WTC11 (cell line): ENCODE data around the gene ARHGAP26. TPM values are rescaled to one million over a fixed set of nuclear protein-coding genes. Genes with fewer than 3 reads are reported as not detected.

Experiments used
- ATAC-seq: fragments of 200-7000 bp; cut with Tn5 transposase; 2 replicates; pipeline ENCODE4 v1.10.0; 2021; ENCODE audit warnings: mild to moderate bottlenecking, moderate library complexity
- CTCF ChIA-PET: fragments of 300-600 bp; sonication (Branson Sonifier 250); formaldehyde crosslinking; loops from one replicate; lab custom pipeline; 2021; ENCODE audit warnings: antibody characterized with exemption; lab: Charles Lee
- POLR2A ChIA-PET: fragments of 350-600 bp; sonication (Branson Sonifier 250); formaldehyde crosslinking; loops from one replicate; lab custom pipeline; 2021; ENCODE audit warnings: antibody characterized with exemption; lab: Charles Lee
- DNase-seq: peaks from one replicate; pipeline ENCODE4 v3.0.0; 2021; ENCODE audit warnings: low spot score
- H3K27ac Mint-ChIP-seq: 2 replicates; pipeline ENCODE4 v1.8.0; 2021; ENCODE audit warnings: mixed read lengths
- H3K27me3 Mint-ChIP-seq: 2 replicates; pipeline ENCODE4 v1.8.0; 2021; ENCODE audit warnings: low read depth, mild to moderate bottlenecking, moderate library complexity, mixed read lengths
- H3K36me3 Mint-ChIP-seq: 2 replicates; pipeline ENCODE4 v1.8.0; 2021; ENCODE audit warnings: mixed read lengths
- H3K4me1 Mint-ChIP-seq: 2 replicates; pipeline ENCODE4 v1.8.0; 2022; ENCODE audit warnings: mixed read lengths
- H3K4me3 Mint-ChIP-seq: 2 replicates; pipeline ENCODE4 v1.8.0; 2021; ENCODE audit warnings: mild to moderate bottlenecking, moderate library complexity, mixed read lengths
- H3K9me3 Mint-ChIP-seq: 2 replicates; pipeline ENCODE4 v1.8.0; 2021; ENCODE audit warnings: mixed read lengths
- ATF3 ChIP-seq: sonication (generic); formaldehyde crosslinking; conservative IDR thresholded peaks from 2 replicates; pipeline ENCODE4 v1.8.1; 2022; ENCODE audit warnings: mild to moderate bottlenecking, missing genetic modification reagents
- EMX1 ChIP-seq: fragments of 250-450 bp; sonication (Bioruptor Pico); IDR thresholded peaks from 2 replicates; pipeline ENCODE4 v1.8.0; 2021; ENCODE audit warnings: mild to moderate bottlenecking
- ESRRA ChIP-seq: sonication (generic); formaldehyde crosslinking; IDR thresholded peaks from 2 replicates; pipeline ENCODE4 v1.8.1; 2022; ENCODE audit warnings: mild to moderate bottlenecking, missing genetic modification reagents, borderline replicate concordance
- ETV6 ChIP-seq: sonication (generic); formaldehyde crosslinking; IDR thresholded peaks from 2 replicates; pipeline ENCODE4 v1.8.1; 2022; ENCODE audit warnings: mild to moderate bottlenecking, missing genetic modification reagents
- FOXP1 ChIP-seq: sonication (generic); formaldehyde crosslinking; IDR thresholded peaks from 2 replicates; pipeline ENCODE4 v1.8.0; 2022; ENCODE audit warnings: missing genetic modification reagents, mild to moderate bottlenecking, moderate library complexity, borderline replicate concordance
- GRHL2 ChIP-seq: fragments of 250-450 bp; sonication (Bioruptor Pico); IDR thresholded peaks from 2 replicates; pipeline ENCODE4 v1.8.0; 2022; ENCODE audit warnings: mild to moderate bottlenecking, moderate library complexity; ENCODE audit not compliant: insufficient replicate concordance, severe bottlenecking
- NFYB ChIP-seq: sonication (generic); formaldehyde crosslinking; conservative IDR thresholded peaks from 2 replicates; pipeline ENCODE4 v1.8.0; 2022; ENCODE audit warnings: low read depth, missing genetic modification reagents
- PRRX2 ChIP-seq: fragments of 250-450 bp; sonication (Bioruptor Pico); IDR thresholded peaks from 2 replicates; pipeline ENCODE4 v1.8.0; 2021; ENCODE audit warnings: mild to moderate bottlenecking
- RELA ChIP-seq: sonication (generic); formaldehyde crosslinking; IDR thresholded peaks from 2 replicates; pipeline ENCODE4 v1.8.1; 2022; ENCODE audit warnings: missing genetic modification reagents, mild to moderate bottlenecking, borderline replicate concordance
- SMAD4 ChIP-seq: sonication (generic); formaldehyde crosslinking; IDR thresholded peaks from 2 replicates; pipeline ENCODE4 v1.8.0; 2022; ENCODE audit warnings: mild to moderate bottlenecking, missing genetic modification reagents
- SP1 ChIP-seq: sonication (generic); formaldehyde crosslinking; conservative IDR thresholded peaks from 2 replicates; pipeline ENCODE4 v1.8.1; 2022; ENCODE audit warnings: missing genetic modification reagents
- TCF7 ChIP-seq: sonication (generic); formaldehyde crosslinking; IDR thresholded peaks from 2 replicates; pipeline ENCODE4 v1.8.0; 2022; ENCODE audit warnings: mild to moderate bottlenecking, low read depth, missing genetic modification reagents, moderate library complexity
- ZBTB21 ChIP-seq: sonication (generic); formaldehyde crosslinking; IDR thresholded peaks from 2 replicates; pipeline ENCODE4 v1.8.1; 2023; ENCODE audit warnings: mild to moderate bottlenecking, missing genetic modification reagents, borderline replicate concordance
- ZNF121 ChIP-seq: sonication (generic); formaldehyde crosslinking; IDR thresholded peaks from 2 replicates; pipeline ENCODE4 v1.8.0; 2023; ENCODE audit warnings: missing genetic modification reagents
- ZNF138 ChIP-seq: sonication (generic); formaldehyde crosslinking; conservative IDR thresholded peaks from 2 replicates; pipeline ENCODE4 v1.8.1; 2022; ENCODE audit warnings: mild to moderate bottlenecking, moderate library complexity, missing genetic modification reagents
- ZNF263 ChIP-seq: sonication (generic); formaldehyde crosslinking; IDR thresholded peaks from 2 replicates; pipeline ENCODE4 v1.8.1; 2022; ENCODE audit warnings: low read depth, mild to moderate bottlenecking, moderate library complexity, missing genetic modification reagents
- ZNF317 ChIP-seq: sonication (generic); formaldehyde crosslinking; IDR thresholded peaks from 2 replicates; pipeline ENCODE4 v1.8.1; 2023; ENCODE audit warnings: low read depth, mild to moderate bottlenecking, moderate library complexity, missing genetic modification reagents, borderline replicate concordance
- ZNF532 ChIP-seq: fragments of 250-450 bp; sonication (Bioruptor Pico); IDR thresholded peaks from 2 replicates; pipeline ENCODE4 v1.9.0; 2021; ENCODE audit warnings: mild to moderate bottlenecking, borderline replicate concordance
- total RNA-seq: library from RNA; stranded (reverse); gene quantifications from 3 replicates; pipeline ENCODE4 v1.2.3, GENCODE V29; 2021
- TF ChIP-seq, protein P1 (sequence below): fragments of 200-600 bp; IDR thresholded peaks from 2 replicates; pipeline ENCODE4 v1.8.0; 2022; ENCODE audit warnings: antibody characterized with exemption
- TF ChIP-seq, protein P2 (sequence below): sonication (generic); formaldehyde crosslinking; IDR thresholded peaks from 2 replicates; pipeline ENCODE4 v1.8.1; 2023; ENCODE audit warnings: mild to moderate bottlenecking, missing genetic modification reagents, moderate library complexity
- TF ChIP-seq, protein P3 (sequence below): sonication (generic); formaldehyde crosslinking; IDR thresholded peaks from 2 replicates; pipeline ENCODE4 v1.8.1; 2023; ENCODE audit warnings: mild to moderate bottlenecking, missing genetic modification reagents
- TF ChIP-seq, protein P4 (sequence below): sonication (generic); formaldehyde crosslinking; IDR thresholded peaks from 2 replicates; pipeline ENCODE4 v1.8.0; 2022; ENCODE audit warnings: mild to moderate bottlenecking, missing genetic modification reagents
- TF ChIP-seq, protein P5 (sequence below): fragments of 250-450 bp; sonication (Bioruptor Pico); IDR thresholded peaks from 2 replicates; pipeline ENCODE4 v1.9.0; 2021; ENCODE audit warnings: moderate library complexity, mild to moderate bottlenecking, inconsistent platforms, borderline replicate concordance

ARHGAP26 gene
- total RNA-seq, 1 experiment from 2014 or later = 22.3 TPM

DNA sequence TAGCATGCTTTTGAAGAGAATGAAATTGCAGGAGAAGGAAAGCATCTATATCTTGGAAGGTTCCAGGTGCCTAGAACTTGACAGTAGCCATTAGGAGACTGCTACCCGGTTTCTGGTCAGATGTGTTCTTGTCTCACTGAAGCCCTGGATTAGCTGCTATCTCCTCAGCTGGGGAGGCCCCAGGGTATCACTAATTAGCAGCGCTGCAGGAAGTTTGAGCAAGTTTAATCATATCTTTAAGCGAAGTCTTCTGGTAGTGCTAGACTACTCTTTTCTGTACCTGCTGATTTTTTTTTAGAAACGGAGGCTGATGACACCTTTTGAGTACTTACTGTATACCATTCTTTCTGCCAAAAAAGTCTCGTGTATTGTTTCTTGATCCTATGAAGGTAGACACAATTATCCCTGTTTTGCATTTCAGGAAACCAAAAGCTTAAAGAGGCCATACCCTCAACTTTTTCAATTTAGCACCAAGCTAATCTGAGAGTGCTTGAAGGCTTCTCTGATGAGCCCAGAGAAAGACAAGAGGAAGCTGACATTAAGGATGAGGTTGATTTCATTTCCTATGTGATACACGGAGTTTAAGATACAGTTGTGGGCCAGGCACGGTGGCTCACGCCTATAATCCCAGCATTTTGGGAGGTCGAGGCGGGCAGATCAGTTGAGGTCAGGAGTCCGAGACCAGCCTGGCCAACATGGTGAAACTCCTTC is 201.3 kb downstream of the ARHGAP26 start (continued):
- TF ChIP-seq EMX1 (CRISPR knock-in tag) (no peak), FOXP1 (no peak), TCF7 (CRISPR knock-in tag) (no peak), ESRRA (CRISPR knock-in tag) (no peak), ZNF263 (CRISPR knock-in tag) (no peak), ZNF121 (no peak), ZNF317 (CRISPR knock-in tag) (no peak)
- TF ChIP-seq, all 79 proteins: peak for 0

- H3K27me3 Mint-ChIP-seq = no peaks in the 10 kb centered on the region
- H3K27ac Mint-ChIP-seq = no peak overlapping the region
- TF ChIP-seq PRRX2 (CRISPR knock-in tag) (no peak), SMAD4 (no peak), ZNF317 (CRISPR knock-in tag) (no peak), ZNF532 (CRISPR knock-in tag) (no peak), ATF3 (no peak)
- TF ChIP-seq, protein P1, sequence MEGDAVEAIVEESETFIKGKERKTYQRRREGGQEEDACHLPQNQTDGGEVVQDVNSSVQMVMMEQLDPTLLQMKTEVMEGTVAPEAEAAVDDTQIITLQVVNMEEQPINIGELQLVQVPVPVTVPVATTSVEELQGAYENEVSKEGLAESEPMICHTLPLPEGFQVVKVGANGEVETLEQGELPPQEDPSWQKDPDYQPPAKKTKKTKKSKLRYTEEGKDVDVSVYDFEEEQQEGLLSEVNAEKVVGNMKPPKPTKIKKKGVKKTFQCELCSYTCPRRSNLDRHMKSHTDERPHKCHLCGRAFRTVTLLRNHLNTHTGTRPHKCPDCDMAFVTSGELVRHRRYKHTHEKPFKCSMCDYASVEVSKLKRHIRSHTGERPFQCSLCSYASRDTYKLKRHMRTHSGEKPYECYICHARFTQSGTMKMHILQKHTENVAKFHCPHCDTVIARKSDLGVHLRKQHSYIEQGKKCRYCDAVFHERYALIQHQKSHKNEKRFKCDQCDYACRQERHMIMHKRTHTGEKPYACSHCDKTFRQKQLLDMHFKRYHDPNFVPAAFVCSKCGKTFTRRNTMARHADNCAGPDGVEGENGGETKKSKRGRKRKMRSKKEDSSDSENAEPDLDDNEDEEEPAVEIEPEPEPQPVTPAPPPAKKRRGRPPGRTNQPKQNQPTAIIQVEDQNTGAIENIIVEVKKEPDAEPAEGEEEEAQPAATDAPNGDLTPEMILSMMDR = no peak
- TF ChIP-seq, protein P2, sequence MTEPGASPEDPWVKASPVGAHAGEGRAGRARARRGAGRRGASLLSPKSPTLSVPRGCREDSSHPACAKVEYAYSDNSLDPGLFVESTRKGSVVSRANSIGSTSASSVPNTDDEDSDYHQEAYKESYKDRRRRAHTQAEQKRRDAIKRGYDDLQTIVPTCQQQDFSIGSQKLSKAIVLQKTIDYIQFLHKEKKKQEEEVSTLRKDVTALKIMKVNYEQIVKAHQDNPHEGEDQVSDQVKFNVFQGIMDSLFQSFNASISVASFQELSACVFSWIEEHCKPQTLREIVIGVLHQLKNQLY = no peak
- TF ChIP-seq, all 79 proteins: peak for 0
- no peak for DNase-seq
- POLR2A ChIA-PET = no interaction called here
- CTCF ChIA-PET = interaction anchor here (1.0 to 1.3 kb wide), 2 partner anchors 10 to 254 kb away, joined by 3 read pairs; no protein-coding TSS in a partner anchor
- peaks cover 5% of the 10 kb centered on the region for H3K4me1 Mint-ChIP-seq
- H3K9me3 Mint-ChIP-seq = no peaks in the 10 kb centered on the region
- H3K36me3 Mint-ChIP-seq = no peaks in the 10 kb centered on the region
- no peak for ATAC-seq
- no peak overlapping the region for H3K4me3 Mint-ChIP-seq
These were observed 201.9 kb downstream of the ARHGAP26 start for GRCh38 chr5:142972064-142972570.

- H3K27ac Mint-ChIP-seq = no peak overlapping the region
- DNase-seq (no peak), ATAC-seq (no peak)
- H3K4me3 Mint-ChIP-seq = no peak overlapping the region
- peaks cover 5% of the 10 kb centered on the region for H3K4me1 Mint-ChIP-seq
- POLR2A ChIA-PET = no interaction called here
- no peaks in the 10 kb centered on the region for H3K9me3 Mint-ChIP-seq
- no peaks in the 10 kb centered on the region for H3K27me3 Mint-ChIP-seq
- no peaks in the 10 kb centered on the region for H3K36me3 Mint-ChIP-seq
- CTCF ChIA-PET = interaction anchor here (1.6 kb wide), 1 partner anchor 9 kb away, joined by 3 read pairs; no protein-coding TSS in a partner anchor
- no peak for TF ChIP-seq NFYB (CRISPR knock-in tag)
- no peak for TF ChIP-seq ZBTB21 (CRISPR knock-in tag)
- no peak for TF ChIP-seq ZNF138
- TF ChIP-seq, protein P3, sequence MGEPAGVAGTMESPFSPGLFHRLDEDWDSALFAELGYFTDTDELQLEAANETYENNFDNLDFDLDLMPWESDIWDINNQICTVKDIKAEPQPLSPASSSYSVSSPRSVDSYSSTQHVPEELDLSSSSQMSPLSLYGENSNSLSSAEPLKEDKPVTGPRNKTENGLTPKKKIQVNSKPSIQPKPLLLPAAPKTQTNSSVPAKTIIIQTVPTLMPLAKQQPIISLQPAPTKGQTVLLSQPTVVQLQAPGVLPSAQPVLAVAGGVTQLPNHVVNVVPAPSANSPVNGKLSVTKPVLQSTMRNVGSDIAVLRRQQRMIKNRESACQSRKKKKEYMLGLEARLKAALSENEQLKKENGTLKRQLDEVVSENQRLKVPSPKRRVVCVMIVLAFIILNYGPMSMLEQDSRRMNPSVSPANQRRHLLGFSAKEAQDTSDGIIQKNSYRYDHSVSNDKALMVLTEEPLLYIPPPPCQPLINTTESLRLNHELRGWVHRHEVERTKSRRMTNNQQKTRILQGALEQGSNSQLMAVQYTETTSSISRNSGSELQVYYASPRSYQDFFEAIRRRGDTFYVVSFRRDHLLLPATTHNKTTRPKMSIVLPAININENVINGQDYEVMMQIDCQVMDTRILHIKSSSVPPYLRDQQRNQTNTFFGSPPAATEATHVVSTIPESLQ = no peak
- TF ChIP-seq SP1 (CRISPR knock-in tag) = no peak
- no peak for TF ChIP-seq GRHL2 (CRISPR knock-in tag)
- TF ChIP-seq, protein P4, sequence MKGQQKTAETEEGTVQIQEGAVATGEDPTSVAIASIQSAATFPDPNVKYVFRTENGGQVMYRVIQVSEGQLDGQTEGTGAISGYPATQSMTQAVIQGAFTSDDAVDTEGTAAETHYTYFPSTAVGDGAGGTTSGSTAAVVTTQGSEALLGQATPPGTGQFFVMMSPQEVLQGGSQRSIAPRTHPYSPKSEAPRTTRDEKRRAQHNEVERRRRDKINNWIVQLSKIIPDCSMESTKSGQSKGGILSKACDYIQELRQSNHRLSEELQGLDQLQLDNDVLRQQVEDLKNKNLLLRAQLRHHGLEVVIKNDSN (CRISPR knock-in tag) = no peak
- TF ChIP-seq, protein P5, sequence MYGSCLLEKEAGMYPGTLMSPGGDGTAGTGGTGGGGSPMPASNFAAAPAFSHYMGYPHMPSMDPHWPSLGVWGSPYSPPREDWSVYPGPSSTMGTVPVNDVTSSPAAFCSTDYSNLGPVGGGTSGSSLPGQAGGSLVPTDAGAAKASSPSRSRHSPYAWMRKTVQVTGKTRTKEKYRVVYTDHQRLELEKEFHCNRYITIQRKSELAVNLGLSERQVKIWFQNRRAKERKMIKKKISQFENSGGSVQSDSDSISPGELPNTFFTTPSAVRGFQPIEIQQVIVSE (CRISPR knock-in tag) = no peak
- no peak for TF ChIP-seq ETV6 (CRISPR knock-in tag)
- no peak for TF ChIP-seq RELA (CRISPR knock-in tag)
These were observed 203.8 kb downstream of the ARHGAP26 start for GRCh38 chr5:142973932-142974331.
